Measurements from ENCODE around the gene FABP1.

- TF ChIP-seq, protein P1, sequence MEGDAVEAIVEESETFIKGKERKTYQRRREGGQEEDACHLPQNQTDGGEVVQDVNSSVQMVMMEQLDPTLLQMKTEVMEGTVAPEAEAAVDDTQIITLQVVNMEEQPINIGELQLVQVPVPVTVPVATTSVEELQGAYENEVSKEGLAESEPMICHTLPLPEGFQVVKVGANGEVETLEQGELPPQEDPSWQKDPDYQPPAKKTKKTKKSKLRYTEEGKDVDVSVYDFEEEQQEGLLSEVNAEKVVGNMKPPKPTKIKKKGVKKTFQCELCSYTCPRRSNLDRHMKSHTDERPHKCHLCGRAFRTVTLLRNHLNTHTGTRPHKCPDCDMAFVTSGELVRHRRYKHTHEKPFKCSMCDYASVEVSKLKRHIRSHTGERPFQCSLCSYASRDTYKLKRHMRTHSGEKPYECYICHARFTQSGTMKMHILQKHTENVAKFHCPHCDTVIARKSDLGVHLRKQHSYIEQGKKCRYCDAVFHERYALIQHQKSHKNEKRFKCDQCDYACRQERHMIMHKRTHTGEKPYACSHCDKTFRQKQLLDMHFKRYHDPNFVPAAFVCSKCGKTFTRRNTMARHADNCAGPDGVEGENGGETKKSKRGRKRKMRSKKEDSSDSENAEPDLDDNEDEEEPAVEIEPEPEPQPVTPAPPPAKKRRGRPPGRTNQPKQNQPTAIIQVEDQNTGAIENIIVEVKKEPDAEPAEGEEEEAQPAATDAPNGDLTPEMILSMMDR (IDR thresholded peaks at IDR 0.05) = no peak
- TF ChIP-seq ZFX (IDR thresholded peaks at IDR 0.05; ENCODE audit: borderline replicate concordance) = no peak
These were observed at the start of gene FABP1 for GRCh38 chr2:88127888-88128653.

All from 22Rv1 (cell line).